AG08395 (cell line): Measurements from ENCODE around the gene UBE2D2.

ENCODE experiments used
- DNase-seq: peaks from one replicate; pipeline ENCODE4 v3.0.0; 2012; ENCODE audit warnings: mixed read lengths, low spot score

UBE2D2 gene

GRCh38 chr5:139660923-139661814, 100.0 kb downstream of the UBE2D2 start:
- DNase-seq, result peak; percentile 95

- no peak for DNase-seq
Observed at GRCh38 chr5:139662617-139663016, 101.5 kb downstream of the UBE2D2 start.

- DNase-seq, result no peak
Observed at GRCh38 chr5:139663207-139664085, 102.3 kb downstream of the UBE2D2 start.

GRCh38 chr5:139664086-139664693, 103.1 kb downstream of the UBE2D2 start:
- DNase-seq, result no peak

GRCh38 chr5:139664727-139665351, 103.7 kb downstream of the UBE2D2 start:
- DNase-seq, result no peak

GRCh38 chr5:139665626-139666025, 104.5 kb downstream of the UBE2D2 start:
- DNase-seq, result no peak

- DNase-seq, result no peak
Observed at GRCh38 chr5:139666551-139666950, 105.4 kb downstream of the UBE2D2 start.

- no peak for DNase-seq
Observed at GRCh38 chr5:139667001-139667729, 106.0 kb downstream of the UBE2D2 start.

- no peak for DNase-seq
Observed at GRCh38 chr5:139667730-139668063, 106.6 kb downstream of the UBE2D2 start.

GRCh38 chr5:139668064-139668880, 107.1 kb downstream of the UBE2D2 start:
- peak; percentile 61 for DNase-seq

- no peak for DNase-seq
Observed at GRCh38 chr5:139668924-139669661, 108.0 kb downstream of the UBE2D2 start.

- no peak for DNase-seq
Observed at GRCh38 chr5:139669662-139670368, 108.7 kb downstream of the UBE2D2 start.

GRCh38 chr5:139670369-139671095, 109.4 kb downstream of the UBE2D2 start:
- DNase-seq, result no peak

- no peak for DNase-seq
Observed at GRCh38 chr5:139671096-139671841, 110.1 kb downstream of the UBE2D2 start.

GRCh38 chr5:139675213-139675612, 114.1 kb downstream of the UBE2D2 start:
- no peak for DNase-seq

GRCh38 chr5:139675825-139676224, 114.7 kb downstream of the UBE2D2 start:
- DNase-seq, result no peak

- no peak for DNase-seq
Observed at GRCh38 chr5:139676406-139676805, 115.3 kb downstream of the UBE2D2 start.
